Amniotic epithelial cell (primary cell): ENCODE data around the gene ERCC6.

ENCODE experiments used
- DNase-seq: peaks from one replicate; pipeline ENCODE4 v3.0.0-alpha.2; 2010; ENCODE audit warnings: low read depth

The ERCC6 gene

GRCh38 chr10:49512121-49512809 is 26.7 kb downstream of the ERCC6 start:
- DNase-seq, result peak; percentile 53

GRCh38 chr10:49509771-49510303 is 29.1 kb downstream of the ERCC6 start:
- no peak for DNase-seq

GRCh38 chr10:49508654-49509053 is 30.3 kb downstream of the ERCC6 start:
- DNase-seq, result no peak

GRCh38 chr10:49508249-49508648 is 30.7 kb downstream of the ERCC6 start:
- no peak for DNase-seq

GRCh38 chr10:49505589-49505988 is 33.3 kb downstream of the ERCC6 start:
- no peak for DNase-seq

GRCh38 chr10:49505076-49505475 is 33.8 kb downstream of the ERCC6 start:
- DNase-seq, result no peak

- no peak for DNase-seq
These were observed 34.4 kb downstream of the ERCC6 start for GRCh38 chr10:49504528-49504927.

- peak; percentile 23 for DNase-seq
These were observed 36.6 kb downstream of the ERCC6 start for GRCh38 chr10:49502358-49502757.

GRCh38 chr10:49500412-49500811 is 38.5 kb downstream of the ERCC6 start:
- DNase-seq, result no peak

- DNase-seq, result no peak
These were observed 39.5 kb downstream of the ERCC6 start for GRCh38 chr10:49499305-49499851.

GRCh38 chr10:49498425-49498824 is 40.5 kb downstream of the ERCC6 start:
- DNase-seq, result no peak

- peak; percentile 25 for DNase-seq
These were observed 41.6 kb downstream of the ERCC6 start for GRCh38 chr10:49497358-49497757.

- DNase-seq, result peak; percentile 17
These were observed 50.7 kb downstream of the ERCC6 start for GRCh38 chr10:49488056-49488717.

- no peak for DNase-seq
These were observed 52.2 kb downstream of the ERCC6 start for GRCh38 chr10:49486738-49487137.

- peak; percentile 10 for DNase-seq
These were observed 52.9 kb downstream of the ERCC6 start for GRCh38 chr10:49486009-49486408.

GRCh38 chr10:49484486-49485235 is 54.3 kb downstream of the ERCC6 start:
- peak; percentile 86 for DNase-seq

- DNase-seq, result no peak
These were observed 60.1 kb downstream of the ERCC6 start for GRCh38 chr10:49478819-49479218.

GRCh38 chr10:49474901-49475300 is 64.0 kb downstream of the ERCC6 start:
- DNase-seq, result no peak

GRCh38 chr10:49471532-49471931 is 67.4 kb downstream of the ERCC6 start:
- DNase-seq, result no peak

GRCh38 chr10:49465736-49466135 is 73.2 kb downstream of the ERCC6 start:
- no peak for DNase-seq
